ENCODE measurements around the gene CRABP1.
"Not testable (repeated sequence)": the region's sequence is repeated elsewhere in the genome, so short reads cannot be mapped to it uniquely, and the experiment has no call there.

The CRABP1 gene

DNA sequence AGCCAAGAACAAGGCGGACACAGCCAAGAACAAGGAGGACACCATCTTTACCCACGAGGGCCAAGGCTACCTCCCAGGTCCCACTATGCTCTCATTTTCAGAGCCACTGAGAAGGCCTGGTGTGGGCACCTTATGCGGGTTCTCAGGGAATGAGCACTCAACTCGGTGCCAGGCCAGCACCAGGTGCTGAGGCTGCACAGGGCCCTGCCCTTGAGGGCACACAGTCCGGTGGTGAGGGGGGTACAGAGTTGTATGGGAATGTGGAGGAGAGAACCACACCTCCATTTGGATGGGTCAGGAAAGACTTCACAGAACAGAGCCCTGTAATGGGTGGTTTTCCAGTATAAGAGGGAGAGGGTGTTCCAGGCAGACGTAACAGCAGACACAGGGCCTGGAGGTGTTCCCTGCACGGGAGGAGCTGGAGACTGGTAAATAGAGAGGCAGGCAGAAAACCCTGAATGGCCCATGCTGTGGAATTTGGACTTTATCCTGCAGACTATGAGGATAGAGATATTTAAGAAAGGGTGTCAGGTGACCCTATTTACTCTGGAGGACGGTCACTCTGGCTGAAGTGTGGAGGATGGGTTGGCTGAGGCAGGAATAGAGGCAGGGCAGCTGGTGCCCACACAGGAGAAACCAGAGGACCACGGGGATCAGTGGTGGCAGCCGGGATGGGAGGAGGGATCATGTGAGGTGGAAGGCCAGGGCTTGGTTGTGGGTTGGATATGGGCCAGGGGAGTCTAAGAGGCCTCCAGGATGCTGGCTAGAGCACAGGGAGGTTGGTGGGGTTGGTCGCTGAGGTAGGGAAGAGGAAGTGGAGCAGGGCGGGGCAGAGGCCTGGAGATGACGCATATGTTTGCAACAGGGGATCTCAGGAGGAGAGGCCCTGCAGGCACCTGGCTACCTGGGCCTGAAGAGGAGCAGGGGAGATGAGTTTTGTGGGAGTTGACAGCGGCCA lies 34.6 kb downstream of the CRABP1 start:
- DNase-seq (ENCODE audit: low spot score): no peak

- DNase-seq (ENCODE audit: low spot score): not testable (repeated sequence)
These were observed 40.0 kb downstream of the CRABP1 start for GRCh38 chr15:78380143-78380542.

GRCh38 chr15:78382114-78382880 lies 42.1 kb downstream of the CRABP1 start:
- DNase-seq (ENCODE audit: low spot score): no peak

DNA sequence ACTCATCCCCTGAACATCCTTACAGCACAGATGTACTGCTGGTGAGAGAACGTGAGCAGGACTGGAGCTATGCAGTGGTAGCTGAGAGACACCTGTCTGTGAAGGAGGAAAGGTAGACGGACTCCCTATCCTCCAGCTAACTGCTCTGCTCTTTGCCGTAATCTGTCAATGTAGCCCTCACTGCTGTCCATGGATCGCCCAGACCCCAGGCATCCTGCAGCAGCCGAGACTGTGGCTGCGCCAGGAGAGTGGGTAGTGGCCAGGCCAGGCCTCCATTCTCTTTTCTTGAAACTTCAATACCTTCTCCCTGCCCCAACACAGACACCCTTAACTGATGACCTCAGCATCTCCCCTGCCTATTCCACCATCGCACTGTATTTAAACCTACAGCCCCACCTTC lies 44.5 kb downstream of the CRABP1 start:
- DNase-seq (ENCODE audit: low spot score): no peak

GRCh38 chr15:78387246-78388037 lies 47.3 kb downstream of the CRABP1 start:
- DNase-seq (ENCODE audit: low spot score): no peak

GRCh38 chr15:78388865-78389264 lies 48.7 kb downstream of the CRABP1 start:
- DNase-seq (ENCODE audit: low spot score): no peak

GRCh38 chr15:78389322-78389721 lies 49.2 kb downstream of the CRABP1 start:
- DNase-seq (ENCODE audit: low spot score): no peak

DNA sequence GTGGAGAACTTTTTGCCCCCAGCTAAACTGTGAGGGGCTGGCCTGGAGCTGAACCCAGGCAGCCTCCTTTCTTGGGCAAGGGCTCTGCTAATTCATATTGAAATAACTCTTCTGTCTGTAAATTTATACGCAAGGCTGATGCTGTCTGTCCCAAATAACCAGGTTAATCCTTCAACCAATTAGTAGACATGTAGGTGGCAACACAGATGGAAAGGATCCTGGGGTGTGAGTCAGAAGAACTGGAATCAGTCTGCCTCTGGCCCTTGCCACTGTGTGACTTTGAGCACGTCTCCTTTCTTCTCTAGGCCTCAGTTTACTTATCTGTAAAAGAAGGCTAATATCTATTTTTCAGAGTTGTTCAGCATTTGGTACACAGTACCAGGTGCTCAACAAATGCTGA lies 49.6 kb downstream of the CRABP1 start:
- DNase-seq (ENCODE audit: low spot score): no peak

DNA sequence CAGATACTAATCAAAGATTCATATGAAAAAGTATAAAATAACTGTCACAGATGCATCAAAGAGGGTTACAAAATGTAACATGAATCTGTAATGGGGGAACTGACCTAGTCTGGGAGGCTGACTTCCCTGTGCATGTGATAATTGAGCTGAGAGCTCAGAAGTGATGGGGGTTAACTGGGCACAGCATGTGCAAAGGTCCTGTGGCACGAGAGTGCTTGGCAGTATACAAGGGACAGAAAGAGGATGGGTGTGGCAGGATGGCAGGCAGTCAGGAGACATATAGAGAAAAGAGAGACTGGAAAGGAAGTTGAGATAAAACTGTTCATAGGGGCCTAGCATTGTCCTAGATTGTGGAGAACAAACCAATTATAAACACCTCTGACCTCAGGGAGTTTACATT lies 50.1 kb downstream of the CRABP1 start:
- DNase-seq (ENCODE audit: low spot score): no peak

DNA sequence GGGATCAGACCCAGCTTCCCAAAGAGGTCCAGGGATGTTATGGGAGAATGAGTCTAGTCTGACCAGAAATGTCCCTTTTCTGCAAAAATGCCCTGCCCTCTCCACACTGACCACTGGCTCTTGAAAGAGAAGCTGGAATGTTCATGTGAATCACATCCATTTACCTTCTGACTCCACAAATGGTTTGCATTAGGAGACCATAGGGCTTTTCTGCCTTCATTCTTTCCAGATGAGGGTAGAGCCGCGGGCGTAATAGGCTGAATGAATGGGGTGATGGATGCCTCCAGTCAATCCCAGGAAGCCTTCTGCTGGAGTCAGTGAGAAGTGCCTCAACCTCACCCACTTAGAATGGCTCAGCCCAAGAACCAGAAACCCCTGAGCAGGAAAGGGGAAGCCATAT lies 50.7 kb downstream of the CRABP1 start:
- no peak for DNase-seq (ENCODE audit: low spot score)

- no peak for DNase-seq (ENCODE audit: low spot score)
These were observed 51.6 kb downstream of the CRABP1 start for GRCh38 chr15:78391781-78392180.

- no peak for DNase-seq (ENCODE audit: low spot score)
These were observed 52.3 kb downstream of the CRABP1 start for GRCh38 chr15:78392430-78392829.

DNA sequence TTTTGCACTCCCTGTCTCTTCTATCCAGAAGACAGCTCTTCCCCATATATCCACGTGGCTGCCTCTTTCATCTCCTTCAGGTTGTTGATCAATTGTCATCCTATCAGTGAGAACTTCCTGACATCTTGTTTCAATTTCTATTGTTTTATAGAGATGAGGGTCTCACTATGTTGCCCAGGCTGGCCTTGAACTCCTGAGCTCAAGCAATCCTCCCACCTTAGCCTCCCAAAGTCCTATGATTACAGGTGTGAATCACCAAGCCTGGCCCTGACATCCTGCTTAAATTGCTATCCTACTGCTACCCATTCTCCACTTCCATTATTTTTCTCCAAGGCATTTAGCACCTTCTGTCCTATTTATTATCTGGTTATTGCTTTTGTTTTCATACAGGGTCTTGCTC lies 53.0 kb downstream of the CRABP1 start:
- DNase-seq (ENCODE audit: low spot score): no peak

DNA sequence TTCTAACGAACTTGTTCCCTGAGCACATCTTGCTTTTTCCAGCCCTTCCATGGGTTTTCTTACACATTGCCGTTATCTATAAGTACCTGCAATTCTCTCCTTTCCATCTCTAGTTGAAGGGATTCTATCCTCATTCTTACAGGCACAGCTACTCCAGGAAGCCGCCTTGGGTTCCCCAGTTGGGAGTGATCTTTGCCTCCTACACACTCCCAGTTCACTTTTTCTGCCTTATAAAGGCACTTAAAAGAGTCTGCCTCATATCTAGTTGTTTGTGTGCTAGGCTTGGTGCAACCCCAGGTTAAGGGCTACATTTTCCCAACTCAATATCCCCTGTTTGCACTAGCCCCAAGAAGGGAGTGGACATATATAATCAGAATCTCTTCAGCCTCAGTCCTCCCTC lies 53.9 kb downstream of the CRABP1 start:
- no peak for DNase-seq (ENCODE audit: low spot score)

- DNase-seq (ENCODE audit: low spot score): no peak
These were observed 54.9 kb downstream of the CRABP1 start for GRCh38 chr15:78394981-78395616.

DNA sequence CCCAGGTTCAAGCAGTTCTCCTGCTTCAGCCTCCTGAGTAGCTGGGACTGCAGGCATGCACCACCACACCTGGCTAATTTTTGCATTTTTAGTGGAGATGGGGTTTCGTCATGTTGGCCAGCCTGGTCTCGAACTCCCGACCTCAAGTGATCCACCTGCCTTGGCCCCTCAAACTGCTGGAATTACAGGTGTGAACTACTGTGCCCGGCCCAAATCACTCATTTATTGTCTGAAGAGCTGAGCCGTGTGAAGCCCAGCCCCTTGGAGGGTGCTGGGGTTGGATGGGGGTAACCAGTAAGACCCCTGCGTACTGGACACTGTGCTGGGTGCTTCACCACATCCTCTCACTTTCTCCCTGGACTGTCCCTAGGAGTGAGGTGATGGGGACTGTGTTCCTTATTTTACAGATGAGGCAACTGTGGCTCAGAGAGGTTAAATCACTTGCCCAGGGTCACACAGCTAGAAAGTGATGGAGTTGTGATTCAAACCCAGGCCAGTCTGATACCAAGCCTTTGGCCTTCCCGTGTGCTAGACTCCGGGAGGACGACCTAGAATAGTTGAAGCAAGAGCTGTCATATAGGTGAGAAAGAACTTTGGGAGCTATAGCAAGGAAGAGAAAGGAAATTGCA lies 56.1 kb downstream of the CRABP1 start:
- no peak for DNase-seq (ENCODE audit: low spot score)

- no peak for DNase-seq (ENCODE audit: low spot score)
These were observed 56.8 kb downstream of the CRABP1 start for GRCh38 chr15:78396976-78397375.

DNA sequence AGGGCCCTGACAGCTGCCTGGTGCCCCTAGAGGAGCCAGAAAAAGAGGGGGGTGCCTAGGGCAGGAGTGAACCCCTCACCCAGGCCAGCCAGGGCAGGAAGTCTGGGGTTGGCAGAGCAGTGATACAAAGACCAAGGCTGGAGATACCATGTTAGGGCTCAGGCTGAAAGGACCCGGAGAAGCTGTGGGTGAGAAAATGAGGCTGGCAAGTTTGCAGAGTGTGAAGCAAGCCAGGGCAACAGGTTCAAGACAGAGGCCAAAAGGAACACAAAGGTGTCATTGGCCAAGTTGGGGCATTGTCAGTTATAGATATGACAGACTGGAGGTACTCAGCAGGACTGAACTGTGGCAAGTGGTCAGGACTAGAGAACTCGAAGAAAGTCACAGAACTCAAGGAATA lies 57.2 kb downstream of the CRABP1 start:
- no peak for DNase-seq (ENCODE audit: low spot score)
